Psoas muscle (tissue), 8 donors: Measurements from ENCODE around the gene EYS. TPM values are rescaled to one million over a fixed set of nuclear protein-coding genes. Genes with fewer than 3 reads are reported as not detected.
A peak's percentile ranks its signal among the peaks of the same experiment; 100 is the strongest.

Source experiments
- ATAC-seq, 4 donors: fragments of 200-7000 bp; cut with Tn5 transposase; one replicate each; pipeline ENCODE4 v1.9.1; 2020; ENCODE audit warnings: moderate library complexity in 3 of 4, mild to moderate bottlenecking in 2 of 4
- DNase-seq, 2 donors: peaks; one replicate each; pipeline ENCODE4 v3.0.0-alpha.2; 2020
- H3K27ac ChIP-seq: fragments of 200-600 bp; one replicate; pipeline ENCODE4 v1.8.0; 2022
- H3K27me3 ChIP-seq, 3 donors: fragments of 200-600 bp in 1 of 3; one replicate each; pipeline versions ENCODE4 v1.6.1 to v1.8.0; 2013 to 2022; ENCODE audit warnings: low read length in 2 of 3, mild to moderate bottlenecking in 2 of 3, moderate library complexity in 1 of 3; ENCODE audit not compliant: insufficient read depth in 3 of 3
- H3K36me3 ChIP-seq, 2 donors: fragments of 200-600 bp in 1 of 2; one replicate each; pipeline versions ENCODE4 v1.6.1 to v1.8.0; 2013 to 2022; ENCODE audit warnings: low read depth in 1 of 2, mild to moderate bottlenecking in 1 of 2, moderate library complexity in 1 of 2; ENCODE audit not compliant: insufficient read depth in 1 of 2
- H3K4me1 ChIP-seq: fragments of 200-600 bp; one replicate; pipeline ENCODE4 v1.8.0; 2022
- H3K4me3 ChIP-seq: fragments of 200-600 bp; one replicate; pipeline ENCODE4 v1.8.0; 2022; ENCODE audit warnings: mild to moderate bottlenecking
- H3K9me3 ChIP-seq: fragments of 200-600 bp; one replicate; pipeline ENCODE4 v1.8.0; 2022
- WGBS, 3 donors: extraction: QIAGEN DNeasy Blood & Tissue Kit; methylation state at CpG; one replicate each; pipeline versions ENCODE4 v1.1.6 to v1.1.7; 2013; 5-methylcytosine and 5-hydroxymethylcytosine counted together
- intact Hi-C, 2 donors: fragments of 100-400 bp; cut with DNase I; formaldehyde crosslinking; loops; one replicate each; pipeline versions ENCODE4 v1.11.0 to v1.14.2; 2022
- polyA plus RNA-seq, 3 donors: library from polyadenylated mRNA; stranded (reverse); fragments of 200-250 nt; gene quantifications; one replicate each; pipeline ENCODE4 v1.2.3, GENCODE V29; 2013
- total RNA-seq, 4 donors: library from RNA; stranded (reverse); fragmentation: NEBNext Ultra II Directional in 2 of 4; extraction: Animal tissue kit (Norgen Biotek cat#: 25700) in 2 of 4; gene quantifications; one replicate each; pipeline versions ENCODE4 v1.2.1 to v1.2.4, GENCODE V29; 2021 to 2023
- TF ChIP-seq, protein P1 (sequence below): fragments of 200-600 bp; IDR thresholded peaks from one replicate; pipeline ENCODE4 v1.8.0; 2022; ENCODE audit warnings: antibody characterized with exemption
- donor health status: healthy with polysubstance abuse.
- donor health status: DM: no; HTN: no; CAD: no; lungs with moderate emphysema.
- donor health status: Bipolar disorder and iron deficiency.
- donor health status: healthy.
- donor health status: DM: yes; HTN: yes; CAD: no.
- donor health status: DM: no; HTN: no; CAD: no.
- donor health status: DM: no; HTN: no; CAD: no.
- donor health status: DM: yes; HTN: yes; CAD: no.

The EYS gene
- total and polyA plus RNA-seq, 7 donors, result under 0.01 TPM; not detected in 6

DNA sequence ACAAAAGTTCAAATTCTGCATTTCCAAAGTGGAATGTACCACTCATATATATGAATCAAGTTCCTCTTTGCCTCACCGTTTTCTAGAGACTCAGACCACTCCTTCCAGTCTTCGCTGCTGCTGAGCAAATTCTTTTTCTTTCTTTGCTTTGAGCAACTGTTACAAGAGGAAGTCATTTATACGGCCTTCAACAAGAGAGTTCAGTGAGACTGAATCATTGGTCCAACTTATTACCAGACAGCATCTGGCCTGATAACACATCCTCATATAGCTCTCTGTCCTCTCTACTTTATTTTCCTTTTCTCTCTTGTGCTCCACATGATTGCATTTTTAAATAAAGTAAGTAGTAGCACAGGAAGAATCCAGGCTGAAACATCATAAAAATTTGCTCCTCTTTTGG lies 1418.7 kb downstream of the EYS start:
- ATAC-seq (no peak), DNase-seq (no peak)
- WGBS, 3 donors, result 34 to 37% (median 36%) methylated on average over 3 of the region's 3 CpGs
- no peaks in the 10 kb centered on the region for H3K27me3 ChIP-seq
- H3K9me3 ChIP-seq, result no peaks in the 10 kb centered on the region
- H3K27ac ChIP-seq, result no peak overlapping the region
- H3K4me1 ChIP-seq, result no peaks in the 10 kb centered on the region
- intact Hi-C loops, result no loop called here
- no peak overlapping the region for H3K4me3 ChIP-seq
- TF ChIP-seq, protein P1, sequence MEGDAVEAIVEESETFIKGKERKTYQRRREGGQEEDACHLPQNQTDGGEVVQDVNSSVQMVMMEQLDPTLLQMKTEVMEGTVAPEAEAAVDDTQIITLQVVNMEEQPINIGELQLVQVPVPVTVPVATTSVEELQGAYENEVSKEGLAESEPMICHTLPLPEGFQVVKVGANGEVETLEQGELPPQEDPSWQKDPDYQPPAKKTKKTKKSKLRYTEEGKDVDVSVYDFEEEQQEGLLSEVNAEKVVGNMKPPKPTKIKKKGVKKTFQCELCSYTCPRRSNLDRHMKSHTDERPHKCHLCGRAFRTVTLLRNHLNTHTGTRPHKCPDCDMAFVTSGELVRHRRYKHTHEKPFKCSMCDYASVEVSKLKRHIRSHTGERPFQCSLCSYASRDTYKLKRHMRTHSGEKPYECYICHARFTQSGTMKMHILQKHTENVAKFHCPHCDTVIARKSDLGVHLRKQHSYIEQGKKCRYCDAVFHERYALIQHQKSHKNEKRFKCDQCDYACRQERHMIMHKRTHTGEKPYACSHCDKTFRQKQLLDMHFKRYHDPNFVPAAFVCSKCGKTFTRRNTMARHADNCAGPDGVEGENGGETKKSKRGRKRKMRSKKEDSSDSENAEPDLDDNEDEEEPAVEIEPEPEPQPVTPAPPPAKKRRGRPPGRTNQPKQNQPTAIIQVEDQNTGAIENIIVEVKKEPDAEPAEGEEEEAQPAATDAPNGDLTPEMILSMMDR, result no peak
- no peaks in the 10 kb centered on the region for H3K36me3 ChIP-seq

DNA sequence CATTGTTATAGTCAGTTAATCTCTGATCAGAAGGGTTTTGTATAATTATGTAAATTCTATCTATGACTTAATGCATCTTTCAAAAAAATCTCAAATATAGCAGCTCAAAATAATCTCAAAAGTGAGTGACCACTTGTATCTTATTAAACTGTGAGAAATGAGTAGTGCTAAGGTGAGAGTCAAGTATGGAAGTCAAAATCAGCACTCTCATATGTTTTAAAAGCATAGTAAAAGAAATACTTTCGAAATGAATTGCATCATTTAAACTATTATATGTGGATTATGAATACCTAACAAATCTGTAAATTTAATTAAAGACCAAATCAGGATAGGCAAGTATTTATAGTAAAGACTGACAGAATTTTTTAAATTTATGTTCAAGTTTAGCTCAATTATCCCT lies 1425.9 kb downstream of the EYS start:
- intact Hi-C loops, result no loop called here
- H3K4me3 ChIP-seq, result no peak overlapping the region
- H3K4me1 ChIP-seq, result no peaks in the 10 kb centered on the region
- no peak for ATAC-seq
- DNase-seq, result no peak
- no peaks in the 10 kb centered on the region for H3K9me3 ChIP-seq
- TF ChIP-seq, protein P1, result no peak
- WGBS, 3 donors, result 59 to 69% (median 69%) methylated on average over 1 of the region's 1 CpG
- no peak overlapping the region for H3K27ac ChIP-seq
- no peaks in the 10 kb centered on the region for H3K27me3 ChIP-seq
- no peaks in the 10 kb centered on the region for H3K36me3 ChIP-seq

DNA sequence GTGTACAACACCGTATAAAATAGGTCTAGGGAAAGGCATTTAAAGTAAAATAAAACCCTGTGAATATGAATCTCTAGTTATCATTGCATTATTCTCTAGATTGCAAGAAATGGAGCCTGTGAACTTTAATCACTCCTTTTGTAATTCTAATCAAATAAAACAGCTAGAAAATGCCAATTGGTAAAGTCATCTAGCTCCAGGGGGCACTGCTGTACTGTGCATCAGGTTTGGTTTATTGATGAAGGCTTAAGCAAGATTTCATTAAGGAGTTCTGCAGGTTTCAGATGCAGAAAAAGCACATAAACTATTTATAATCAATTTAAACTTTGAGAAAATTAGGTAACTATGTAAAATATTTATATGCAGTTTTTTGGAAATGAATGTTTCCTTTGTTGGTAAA lies 1426.5 kb downstream of the EYS start:
- WGBS, 3 donors, result 49 to 65% (median 55%) methylated on average over 1 of the region's 1 CpG
- no peak overlapping the region for H3K27ac ChIP-seq
- H3K27me3 ChIP-seq, result no peaks in the 10 kb centered on the region
- DNase-seq, result no peak
- no peak overlapping the region for H3K4me3 ChIP-seq
- TF ChIP-seq, protein P1, result peak; percentile 12
- ATAC-seq, result no peak
- no peaks in the 10 kb centered on the region for H3K9me3 ChIP-seq
- no peaks in the 10 kb centered on the region for H3K4me1 ChIP-seq
- intact Hi-C loops, result no loop called here
- no peaks in the 10 kb centered on the region for H3K36me3 ChIP-seq

DNA sequence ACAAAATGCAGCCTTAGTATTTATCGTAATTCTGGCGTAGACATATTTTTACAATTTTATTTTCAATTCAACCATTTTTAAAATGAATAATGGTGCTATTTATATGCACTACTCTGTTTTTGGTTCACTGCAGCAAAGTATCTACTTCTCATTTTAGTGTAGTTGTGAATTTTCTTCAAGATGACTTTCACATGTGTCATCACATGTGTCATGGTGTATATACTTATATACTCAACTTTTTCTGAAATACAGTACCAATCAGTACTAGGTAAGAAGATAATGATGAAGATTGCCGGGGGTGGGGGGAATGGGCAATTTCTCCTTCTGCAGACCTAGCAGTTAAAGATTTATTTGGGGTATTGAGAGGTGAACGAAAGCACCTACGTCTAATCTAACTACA lies 1436.9 kb downstream of the EYS start:
- Histone ChIP-seq H3K4me1 (no peaks in the 10 kb centered on the region), H3K36me3 (no peaks in the 10 kb centered on the region), H3K27ac (no peak overlapping the region), H3K4me3 (no peak overlapping the region), H3K27me3 (no peaks in the 10 kb centered on the region), H3K9me3 (no peaks in the 10 kb centered on the region)
- TF ChIP-seq, protein P1, result no peak
- 89 to 93% (median 91%) methylated on average over 5 of the region's 5 CpGs for WGBS, 3 donors
- DNase-seq, result no peak
- no peak for ATAC-seq
- intact Hi-C loops, result no loop called here

DNA sequence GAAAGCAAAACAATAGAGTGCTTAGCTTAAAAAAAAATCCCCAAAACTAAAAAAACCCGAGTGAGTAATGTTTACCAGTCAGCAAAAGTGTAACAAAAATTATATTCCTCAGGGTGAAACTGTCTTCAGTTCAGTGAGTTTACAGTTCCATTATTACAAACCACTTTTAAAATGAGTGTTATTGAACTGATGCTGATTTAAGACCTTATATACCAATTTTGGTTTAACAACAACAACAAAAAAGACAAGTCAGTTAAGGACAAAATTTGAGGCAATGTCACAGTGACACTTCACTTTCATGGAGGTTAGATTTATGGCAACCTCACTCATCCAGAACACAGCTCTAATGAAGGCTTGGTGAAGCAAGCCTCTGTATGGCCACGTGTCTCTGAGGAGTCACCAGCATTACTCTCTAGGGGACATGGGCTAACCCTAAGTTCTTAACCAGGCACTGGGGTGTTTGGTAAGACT lies 1440.6 kb downstream of the EYS start:
- no peaks in the 10 kb centered on the region for H3K4me1 ChIP-seq
- 31 to 42% (median 40%) methylated on average over 2 of the region's 2 CpGs for WGBS, 3 donors
- no peak overlapping the region for H3K4me3 ChIP-seq
- no peaks in the 10 kb centered on the region for H3K9me3 ChIP-seq
- H3K27ac ChIP-seq, result no peak overlapping the region
- H3K36me3 ChIP-seq, result no peaks in the 10 kb centered on the region
- TF ChIP-seq, protein P1, result no peak
- intact Hi-C loops, result no loop called here
- H3K27me3 ChIP-seq, result no peaks in the 10 kb centered on the region
- ATAC-seq (no peak), DNase-seq (no peak)
